HEK293 (cell line): ENCODE data around the gene MSTN.

Experiments
- CTCF ChIA-PET: fragments of 350-600 bp; formaldehyde crosslinking; extraction: SDS; loops from one replicate; lab custom pipeline; 2021; ENCODE audit warnings: antibody characterized with exemption; lab: Yijun Ruan, JAX
- POLR2A ChIA-PET: fragments of 300-600 bp; formaldehyde crosslinking; extraction: SDS; loops from one replicate; lab custom pipeline; 2020; ENCODE audit warnings: antibody characterized with exemption, inconsistent platforms; lab: Yijun Ruan, JAX
- H3K27ac ChIP-seq: fragments of 200-500 bp; sonication (Bioruptor generic); 2 replicates; pipeline ENCODE4 v1.5.1; 2014; ENCODE audit warnings: low read depth, low read length, control low read depth, inconsistent platforms; ENCODE audit errors: extremely low read depth
- H3K36me3 ChIP-seq, 2 experiments: fragments of 200-500 bp in 1 of 2; sonication (Bioruptor generic) in 1 of 2; 1 replicate in 1 of 2; 2 replicates in 1 of 2; pipeline ENCODE4 v1.5.1; 2014 to 2017; ENCODE audit warnings: inconsistent platforms in 2 of 2, low read length in 2 of 2; ENCODE audit not compliant: control insufficient read depth in 2 of 2, insufficient read depth in 1 of 2
- H3K4me1 ChIP-seq: fragments of 200-500 bp; sonication (Bioruptor generic); 2 replicates; pipeline ENCODE4 v1.5.1; 2014; ENCODE audit warnings: mild to moderate bottlenecking, low read length, inconsistent platforms; ENCODE audit not compliant: control insufficient read depth, insufficient read depth
- H3K4me3 ChIP-seq: 2 replicates; pipeline ENCODE4 v1.5.1; 2011; ENCODE audit warnings: low read depth, mild to moderate bottlenecking, control low read depth, low read length, moderate library complexity
- H3K9me3 ChIP-seq: fragments of 200-500 bp; sonication (Bioruptor generic); 2 replicates; pipeline ENCODE4 v1.5.1; 2014; ENCODE audit warnings: low read depth, low read length, inconsistent platforms; ENCODE audit not compliant: control insufficient read depth, insufficient read depth
- BCL11B ChIP-seq: fragments of 450-650 bp; formaldehyde crosslinking; IDR thresholded peaks from 2 replicates; pipeline ENCODE4 v1.5.1; 2016; ENCODE audit warnings: low read depth, missing biosample characterization, missing genetic modification characterization
- HOXD13 ChIP-seq: sonication (generic); formaldehyde crosslinking; IDR thresholded peaks from 2 replicates; pipeline ENCODE4 v1.8.0; 2022; ENCODE audit warnings: missing genetic modification reagents, borderline replicate concordance
- KLF7 ChIP-seq: fragments of 450-650 bp; formaldehyde crosslinking; IDR thresholded peaks from 2 replicates; pipeline ENCODE4 v1.5.1; 2016; ENCODE audit warnings: missing biosample characterization, missing genetic modification characterization, borderline replicate concordance
- MZF1 ChIP-seq: fragments of 450-650 bp; formaldehyde crosslinking; IDR thresholded peaks from 2 replicates; pipeline ENCODE4 v1.5.1; 2017; ENCODE audit warnings: missing biosample characterization, missing genetic modification characterization, borderline replicate concordance
- PATZ1 ChIP-seq: fragments of 450-650 bp; formaldehyde crosslinking; IDR thresholded peaks from 2 replicates; pipeline ENCODE4 v1.5.1; 2016; ENCODE audit warnings: missing biosample characterization, missing genetic modification characterization
- SCRT1 ChIP-seq: fragments of 450-650 bp; formaldehyde crosslinking; IDR thresholded peaks from 2 replicates; pipeline ENCODE4 v1.5.1; 2016; ENCODE audit warnings: missing biosample characterization, missing genetic modification characterization, borderline replicate concordance
- SP3 ChIP-seq: fragments of 450-650 bp; formaldehyde crosslinking; IDR thresholded peaks from 2 replicates; pipeline ENCODE4 v1.5.1; 2016; ENCODE audit warnings: missing biosample characterization, missing genetic modification characterization
- YY1 ChIP-seq: fragments of 450-650 bp; formaldehyde crosslinking; IDR thresholded peaks from 2 replicates; pipeline ENCODE4 v1.5.1; 2018; ENCODE audit warnings: missing biosample characterization, missing genetic modification characterization
- ZBTB44 ChIP-seq: fragments of 450-650 bp; IDR thresholded peaks from 2 replicates; pipeline ENCODE4 v1.5.1; 2018; ENCODE audit warnings: missing biosample characterization, mild to moderate bottlenecking, missing genetic modification characterization
- ZEB2 ChIP-seq: fragments of 450-650 bp; formaldehyde crosslinking; IDR thresholded peaks from 2 replicates; pipeline ENCODE4 v1.5.1; 2016; ENCODE audit warnings: missing biosample characterization, missing genetic modification characterization
- ZNF10 ChIP-seq: fragments of 450-650 bp; formaldehyde crosslinking; IDR thresholded peaks from 2 replicates; pipeline ENCODE4 v1.5.1; 2017; ENCODE audit warnings: missing biosample characterization, missing genetic modification characterization
- ZNF112 ChIP-seq: fragments of 450-650 bp; formaldehyde crosslinking; IDR thresholded peaks from 2 replicates; pipeline ENCODE4 v1.5.0; 2017; ENCODE audit warnings: missing biosample characterization, missing genetic modification characterization
- ZNF174 ChIP-seq: fragments of 450-650 bp; formaldehyde crosslinking; IDR thresholded peaks from 2 replicates; pipeline ENCODE4 v1.5.0; 2017; ENCODE audit warnings: missing biosample characterization, mild to moderate bottlenecking, missing genetic modification characterization
- ZNF239 ChIP-seq: fragments of 450-650 bp; formaldehyde crosslinking; IDR thresholded peaks from 2 replicates; pipeline ENCODE4 v1.5.1; 2016; ENCODE audit warnings: missing biosample characterization, missing genetic modification characterization
- ZNF266 ChIP-seq: fragments of 450-650 bp; formaldehyde crosslinking; IDR thresholded peaks from 2 replicates; pipeline ENCODE4 v1.5.1; 2016; ENCODE audit warnings: missing biosample characterization, missing genetic modification characterization, low read depth
- ZNF280C ChIP-seq: fragments of 450-650 bp; formaldehyde crosslinking; IDR thresholded peaks from 2 replicates; pipeline ENCODE4 v1.5.1; 2016; ENCODE audit warnings: missing biosample characterization, missing genetic modification characterization
- ZNF366 ChIP-seq: fragments of 450-650 bp; formaldehyde crosslinking; conservative IDR thresholded peaks from 2 replicates; pipeline ENCODE4 v1.5.1; 2016; ENCODE audit warnings: missing biosample characterization, missing genetic modification characterization
- ZNF394 ChIP-seq: fragments of 450-650 bp; formaldehyde crosslinking; IDR thresholded peaks from 2 replicates; pipeline ENCODE4 v1.5.1; 2016; ENCODE audit warnings: missing biosample characterization, missing genetic modification characterization, mild to moderate bottlenecking, moderate library complexity, borderline replicate concordance
- ZNF404 ChIP-seq: fragments of 450-650 bp; formaldehyde crosslinking; IDR thresholded peaks from 2 replicates; pipeline ENCODE4 v1.5.1; 2017; ENCODE audit warnings: missing biosample characterization, missing genetic modification characterization
- ZNF513 ChIP-seq: fragments of 450-650 bp; IDR thresholded peaks from 2 replicates; pipeline ENCODE4 v1.5.1; 2018; ENCODE audit warnings: missing biosample characterization, missing genetic modification characterization
- ZNF544 ChIP-seq: fragments of 450-650 bp; formaldehyde crosslinking; IDR thresholded peaks from 2 replicates; pipeline ENCODE4 v1.5.0; 2017; ENCODE audit warnings: missing biosample characterization, missing genetic modification characterization
- ZNF580 ChIP-seq: fragments of 450-650 bp; formaldehyde crosslinking; IDR thresholded peaks from 2 replicates; pipeline ENCODE4 v1.5.1; 2016; ENCODE audit warnings: missing biosample characterization, missing genetic modification characterization
- ZNF776 ChIP-seq: fragments of 450-650 bp; formaldehyde crosslinking; IDR thresholded peaks from 2 replicates; pipeline ENCODE4 v1.5.0; 2017; ENCODE audit warnings: missing biosample characterization, missing genetic modification characterization, borderline replicate concordance
- ZNF792 ChIP-seq: fragments of 450-650 bp; formaldehyde crosslinking; IDR thresholded peaks from 2 replicates; pipeline ENCODE4 v1.5.1; 2016; ENCODE audit warnings: missing biosample characterization, missing genetic modification characterization
- ZXDB ChIP-seq: fragments of 450-650 bp; formaldehyde crosslinking; IDR thresholded peaks from 2 replicates; pipeline ENCODE4 v1.5.1; 2016; ENCODE audit warnings: missing biosample characterization, missing genetic modification characterization

MSTN gene

GRCh38 chr2:190105554-190105953 is 43.0 kb upstream of the MSTN start:
- no peaks in the 10 kb centered on the region for H3K9me3 ChIP-seq
- ChIA-PET CTCF (interaction anchor here (0.7 kb wide), 1 partner anchor 16 kb away, joined by 3 read pairs; no protein-coding TSS in a partner anchor), POLR2A (no interaction called here)
- H3K4me1 ChIP-seq, result no peaks in the 10 kb centered on the region
- no peak overlapping the region for H3K4me3 ChIP-seq
- H3K36me3 ChIP-seq, result no peaks in the 10 kb centered on the region
- no peak overlapping the region for H3K27ac ChIP-seq
- TF ChIP-seq YY1 (tag by site-specific recombination), result no peak
- no peak for TF ChIP-seq PATZ1 (tag by site-specific recombination)
- no peak for TF ChIP-seq MZF1 (tag by site-specific recombination)
- no peak for TF ChIP-seq ZXDB (tag by site-specific recombination)
- no peak for TF ChIP-seq ZNF266 (tag by site-specific recombination)

- Histone ChIP-seq H3K36me3 (no peaks in the 10 kb centered on the region), H3K9me3 (no peaks in the 10 kb centered on the region), H3K4me3 (no peak overlapping the region), H3K4me1 (no peaks in the 10 kb centered on the region), H3K27ac (no peak overlapping the region)
- ChIA-PET POLR2A (no interaction called here), CTCF (no interaction called here)
- TF ChIP-seq ZNF112 (tag by site-specific recombination) (no peak), ZNF10 (no peak), ZNF366 (tag by site-specific recombination) (no peak), HOXD13 (CRISPR knock-in tag) (no peak), ZNF394 (no peak), SCRT1 (no peak), SP3 (no peak), ZNF544 (tag by site-specific recombination) (no peak), KLF7 (no peak), ZBTB44 (tag by site-specific recombination) (no peak), ZNF239 (tag by site-specific recombination) (no peak), ZNF404 (tag by site-specific recombination) (no peak), ZNF580 (tag by site-specific recombination) (no peak), ZEB2 (no peak), ZNF776 (tag by site-specific recombination) (no peak), ZNF513 (tag by site-specific recombination) (no peak), BCL11B (tag by site-specific recombination) (no peak), ZNF174 (tag by site-specific recombination) (no peak), ZNF280C (tag by site-specific recombination) (no peak), ZNF792 (no peak)
These were observed 40.6 kb upstream of the MSTN start for GRCh38 chr2:190103144-190103543.
